ENCODE results near the gene SLC38A6. TPM values are rescaled to one million over a fixed set of nuclear protein-coding genes. Genes with fewer than 3 reads are reported as not detected.

SLC38A6 gene
- total and polyA plus RNA-seq, 7 donors, result 1.5 to 11.9 (median 4.9) TPM

GRCh38 chr14:61101803-61102548, 120.9 kb downstream of the SLC38A6 start:
- DNase-seq (no peak), ATAC-seq (peak; percentile 51 to 79 (median 66))
- H3K9me3 ChIP-seq, result no peaks in the 10 kb centered on the region
- H3K27ac ChIP-seq, result peak overlapping the region; percentile 79
- no peaks in the 10 kb centered on the region for H3K27me3 ChIP-seq (ENCODE audit: insufficient read depth in 3 of 3, low read length in 2 of 3)
- WGBS, 3 donors, result 7 to 9% (median 9%) methylated on average over 4 of the region's 4 CpGs
- TF ChIP-seq, protein P1, sequence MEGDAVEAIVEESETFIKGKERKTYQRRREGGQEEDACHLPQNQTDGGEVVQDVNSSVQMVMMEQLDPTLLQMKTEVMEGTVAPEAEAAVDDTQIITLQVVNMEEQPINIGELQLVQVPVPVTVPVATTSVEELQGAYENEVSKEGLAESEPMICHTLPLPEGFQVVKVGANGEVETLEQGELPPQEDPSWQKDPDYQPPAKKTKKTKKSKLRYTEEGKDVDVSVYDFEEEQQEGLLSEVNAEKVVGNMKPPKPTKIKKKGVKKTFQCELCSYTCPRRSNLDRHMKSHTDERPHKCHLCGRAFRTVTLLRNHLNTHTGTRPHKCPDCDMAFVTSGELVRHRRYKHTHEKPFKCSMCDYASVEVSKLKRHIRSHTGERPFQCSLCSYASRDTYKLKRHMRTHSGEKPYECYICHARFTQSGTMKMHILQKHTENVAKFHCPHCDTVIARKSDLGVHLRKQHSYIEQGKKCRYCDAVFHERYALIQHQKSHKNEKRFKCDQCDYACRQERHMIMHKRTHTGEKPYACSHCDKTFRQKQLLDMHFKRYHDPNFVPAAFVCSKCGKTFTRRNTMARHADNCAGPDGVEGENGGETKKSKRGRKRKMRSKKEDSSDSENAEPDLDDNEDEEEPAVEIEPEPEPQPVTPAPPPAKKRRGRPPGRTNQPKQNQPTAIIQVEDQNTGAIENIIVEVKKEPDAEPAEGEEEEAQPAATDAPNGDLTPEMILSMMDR (IDR thresholded peaks at IDR 0.05), result no peak
- no peak overlapping the region for H3K4me3 ChIP-seq
- H3K4me1 ChIP-seq, result peaks cover 38% of the 10 kb centered on the region
- intact Hi-C loops (cut with DNase I), result no loop called here
- H3K36me3 ChIP-seq (ENCODE audit: insufficient read depth in 1 of 2, low read depth in 1 of 2), result no peaks in the 10 kb centered on the region

Other genes with a start within 250 kb of the SLC38A6 start
- 10 to 100 TPM; 54.5 to 74.3 (median 57.2) TPM for gene MNAT1, start 246.5 kb upstream of the SLC38A6 start, total RNA-seq
- 10 to 100 TPM; 24.0 to 62.8 (median 62.2) TPM for gene MNAT1, start 246.5 kb upstream of the SLC38A6 start, polyA plus RNA-seq
- gene TRMT5, start 166 bp upstream of the SLC38A6 start, total RNA-seq, result 10 to 100 TPM in 3 of 4 donors, 1 to 10 TPM in 1; 9.7 to 26.0 (median 12.8) TPM
- gene TRMT5, start 166 bp upstream of the SLC38A6 start, polyA plus RNA-seq, result 10 to 100 TPM in 1 of 3 donors, 1 to 10 TPM in 2; 5.7 to 12.9 (median 8.8) TPM